LoVo (cell line): Measurements from ENCODE around the gene ZNFX1.
"Not testable (repeated sequence)": the region's sequence is repeated elsewhere in the genome, so short reads cannot be mapped to it uniquely, and the experiment has no call there.

Source experiments
- DNase-seq: peaks from one replicate; pipeline ENCODE4 v3.0.0-alpha.2; 2016; ENCODE audit warnings: low spot score

Gene ZNFX1

GRCh38 chr20:49248301-49248700 lies 29.6 kb downstream of the ZNFX1 start:
- DNase-seq, result no peak

GRCh38 chr20:49247792-49248191 lies 30.1 kb downstream of the ZNFX1 start:
- DNase-seq, result no peak

- DNase-seq, result no peak
Measured at GRCh38 chr20:49247169-49247723, 30.6 kb downstream of the ZNFX1 start.

- peak; percentile 20 for DNase-seq
Measured at GRCh38 chr20:49245921-49246740, 31.7 kb downstream of the ZNFX1 start.

GRCh38 chr20:49237531-49237930 lies 40.3 kb downstream of the ZNFX1 start:
- no peak for DNase-seq

- DNase-seq, result no peak
Measured at GRCh38 chr20:49236301-49236700, 41.6 kb downstream of the ZNFX1 start.

- DNase-seq, result no peak
Measured at GRCh38 chr20:49234831-49235230, 43.0 kb downstream of the ZNFX1 start.

- DNase-seq, result no peak
Measured at GRCh38 chr20:49233226-49233625, 44.6 kb downstream of the ZNFX1 start.

- DNase-seq, result no peak
Measured at GRCh38 chr20:49231471-49231870, 46.4 kb downstream of the ZNFX1 start.

- no peak for DNase-seq
Measured at GRCh38 chr20:49230561-49231133, 47.2 kb downstream of the ZNFX1 start.

GRCh38 chr20:49230021-49230420 lies 47.8 kb downstream of the ZNFX1 start:
- no peak for DNase-seq

GRCh38 chr20:49229381-49229780 lies 48.5 kb downstream of the ZNFX1 start:
- no peak for DNase-seq

- DNase-seq, result no peak
Measured at GRCh38 chr20:49228676-49229075, 49.2 kb downstream of the ZNFX1 start.

GRCh38 chr20:49225896-49226295 lies 52.0 kb downstream of the ZNFX1 start:
- no peak for DNase-seq

GRCh38 chr20:49219924-49220831 lies 57.7 kb downstream of the ZNFX1 start:
- DNase-seq, result no peak

GRCh38 chr20:49219091-49219923 lies 58.5 kb downstream of the ZNFX1 start, which contains the start of gene DDX27:
DDX27 (plus strand) TSS chr20:49219416; CDS start chr20:49219449, 33 bp downstream.
- peak; percentile 98 for DNase-seq

GRCh38 chr20:49218739-49219090 lies 59.1 kb downstream of the ZNFX1 start:
- DNase-seq, result not testable (repeated sequence)

GRCh38 chr20:49216991-49217578 lies 60.8 kb downstream of the ZNFX1 start:
- DNase-seq, result peak; percentile 87

GRCh38 chr20:49215232-49215631 lies 62.6 kb downstream of the ZNFX1 start:
- DNase-seq, result no peak

GRCh38 chr20:49214571-49214970 lies 63.3 kb downstream of the ZNFX1 start:
- no peak for DNase-seq

GRCh38 chr20:49210757-49211110 lies 67.1 kb downstream of the ZNFX1 start:
- DNase-seq, result no peak
